ENCODE results near the gene SLC29A3.

The SLC29A3 gene

DNA sequence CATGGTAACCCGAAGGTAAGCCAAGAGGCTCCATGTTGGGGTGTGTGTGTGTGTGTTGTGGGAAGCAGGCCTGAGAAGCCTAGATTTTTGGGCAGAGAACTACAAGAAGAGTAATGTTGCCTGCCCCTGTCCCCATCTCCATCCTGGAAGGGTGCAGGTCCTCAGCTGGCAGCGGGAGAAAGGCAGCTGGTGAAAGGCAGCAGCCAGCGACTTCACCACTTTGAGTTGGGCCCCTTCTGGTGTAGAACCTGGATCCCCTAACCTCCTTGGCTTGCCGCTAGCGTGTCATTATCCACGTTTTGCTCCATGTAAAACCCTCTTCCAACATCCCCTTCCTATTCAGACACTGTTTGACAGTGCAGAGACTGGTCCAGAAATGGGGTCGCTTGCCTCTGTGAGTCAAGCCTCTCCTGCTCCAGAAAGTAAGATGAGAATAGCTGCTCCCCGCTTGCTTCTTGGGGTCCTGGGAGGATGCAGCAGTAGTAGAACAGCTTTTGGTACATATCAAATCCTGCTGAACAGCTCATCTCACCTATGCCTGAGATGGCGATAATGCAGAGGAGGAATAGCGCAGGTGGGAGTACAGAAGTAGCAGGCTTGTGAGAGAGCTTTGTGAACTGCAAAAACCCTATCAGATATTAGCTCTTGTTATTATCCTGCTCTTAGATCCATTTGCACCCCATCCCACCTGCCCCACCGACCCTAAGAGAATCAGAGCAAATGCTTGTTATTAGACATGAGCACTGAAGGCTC lies 55.6 kb downstream of the SLC29A3 start:
- DNase-seq, result no peak

DNA sequence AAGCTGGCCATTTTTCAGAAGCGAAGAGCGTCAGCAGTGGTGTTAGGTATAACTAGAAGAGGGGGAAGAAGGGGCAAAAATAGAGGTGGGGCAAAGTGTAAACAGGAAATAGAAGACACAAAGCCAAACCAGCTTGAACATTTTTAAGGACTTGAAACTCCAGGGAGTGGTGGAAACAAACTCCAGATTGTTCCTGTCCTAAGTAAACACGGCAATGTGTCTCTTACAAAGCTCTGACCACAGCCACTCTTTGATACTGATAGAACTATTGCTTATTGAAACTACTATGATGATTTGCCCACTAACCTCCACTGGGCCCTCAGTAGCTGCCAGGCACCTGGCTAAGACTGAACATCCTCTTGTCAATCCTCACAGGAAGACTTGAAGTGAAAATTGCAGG lies 56.9 kb downstream of the SLC29A3 start:
- DNase-seq, result no peak

DNA sequence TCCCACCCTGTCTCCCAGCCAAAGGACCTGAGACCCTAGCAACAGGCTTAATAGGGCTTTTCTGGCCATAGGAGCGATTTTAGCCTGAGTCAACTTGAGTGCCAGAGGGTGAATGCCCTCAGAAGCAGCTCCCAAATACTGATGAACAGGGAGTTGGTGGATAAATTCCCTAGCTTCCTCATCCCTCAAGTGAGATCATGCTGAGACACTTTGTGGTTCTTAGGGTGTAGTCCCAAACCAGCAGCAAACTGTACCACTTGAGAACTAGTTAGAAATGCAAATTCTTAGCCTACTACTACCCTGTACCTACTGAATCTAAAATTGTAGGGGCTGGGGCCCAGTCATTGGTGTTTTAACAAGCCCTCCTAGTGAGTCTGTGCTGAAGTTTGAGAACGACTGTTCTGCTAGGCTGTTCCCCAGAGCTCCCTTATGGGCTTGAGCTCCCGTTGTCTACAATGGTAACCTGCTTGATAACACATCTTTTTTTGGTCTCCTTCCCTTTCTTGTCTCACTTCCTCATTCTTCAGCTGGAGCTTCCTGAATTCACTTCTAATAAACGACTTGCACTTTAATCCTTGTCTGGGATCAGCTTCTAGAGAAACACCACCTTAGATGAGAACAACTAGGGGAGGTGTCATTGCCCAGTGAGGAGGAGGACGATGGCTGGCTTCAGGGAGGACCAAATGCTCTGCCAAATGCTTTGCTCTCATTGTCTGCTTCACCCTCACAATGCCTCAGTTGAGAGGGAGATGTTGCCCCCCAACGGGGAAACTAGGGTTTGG lies 59.5 kb downstream of the SLC29A3 start:
- no peak for DNase-seq

DNA sequence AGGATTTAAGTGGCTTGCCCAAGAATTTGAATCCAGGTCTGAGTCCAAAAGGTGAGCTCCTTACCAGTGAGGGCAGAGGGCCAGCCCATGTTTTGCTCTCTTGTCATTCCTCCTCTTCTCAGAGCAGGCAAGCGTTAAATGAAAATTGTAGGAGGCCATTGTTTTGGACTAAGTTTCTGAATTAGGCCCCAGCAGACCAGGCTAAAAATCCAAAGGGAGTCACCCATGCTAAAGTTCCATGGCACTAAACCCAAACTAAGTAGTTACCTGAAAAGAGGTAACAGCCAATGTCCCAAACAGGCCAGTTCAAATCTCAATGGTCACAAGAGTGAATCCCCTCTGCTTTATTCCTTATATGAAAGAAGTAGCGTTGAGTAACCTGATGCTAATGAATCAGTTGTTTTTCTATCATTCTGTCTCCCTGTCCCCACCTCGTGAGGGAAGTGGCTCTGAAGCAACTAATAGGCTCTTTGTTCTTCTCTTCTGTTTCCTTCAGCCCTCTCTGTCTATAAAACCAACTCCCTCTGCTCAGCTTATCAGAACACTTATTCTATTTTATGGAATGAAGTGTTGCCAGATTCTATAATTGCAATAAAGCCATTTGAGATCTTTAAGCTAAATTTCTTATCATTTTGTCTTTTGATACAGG lies 60.2 kb downstream of the SLC29A3 start:
- DNase-seq, result no peak

DNA sequence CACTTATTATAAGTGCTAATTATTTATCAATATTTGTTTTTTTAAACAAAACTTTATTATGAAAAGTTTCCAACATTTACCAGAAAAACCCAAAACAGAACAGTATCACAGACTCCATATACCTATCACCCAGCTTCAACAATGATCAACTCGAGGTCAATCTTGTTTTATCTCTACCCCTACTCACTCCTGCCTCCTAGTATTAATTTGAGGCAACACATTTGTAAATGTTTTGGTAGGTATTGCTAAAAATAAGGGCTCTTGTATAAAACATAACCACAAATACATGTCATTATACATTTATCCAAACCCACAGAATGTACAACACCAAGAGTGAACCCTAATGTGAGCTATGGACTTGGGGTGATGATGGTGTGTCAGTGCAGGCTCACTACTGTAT lies 61.8 kb downstream of the SLC29A3 start:
- DNase-seq, result no peak

DNA sequence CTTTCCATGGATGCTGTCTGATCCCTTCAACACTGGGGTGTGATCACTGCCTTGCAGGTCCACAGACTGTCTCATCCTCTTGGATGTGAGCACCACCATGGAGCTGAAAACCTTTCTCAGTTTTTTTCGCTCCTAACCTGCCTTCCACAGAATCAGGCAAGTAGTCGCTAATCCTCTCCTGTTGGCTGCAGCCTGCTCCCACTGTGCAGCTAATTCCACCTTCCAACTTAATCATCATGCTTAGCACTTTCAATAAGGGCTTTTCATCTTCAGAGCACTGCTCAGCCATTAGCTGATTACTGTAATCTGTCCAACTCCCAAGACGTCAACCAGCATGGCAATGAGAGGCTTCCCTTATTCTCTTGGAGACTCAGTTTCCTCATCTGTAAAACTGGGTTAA lies 62.6 kb downstream of the SLC29A3 start:
- DNase-seq, result no peak

DNA sequence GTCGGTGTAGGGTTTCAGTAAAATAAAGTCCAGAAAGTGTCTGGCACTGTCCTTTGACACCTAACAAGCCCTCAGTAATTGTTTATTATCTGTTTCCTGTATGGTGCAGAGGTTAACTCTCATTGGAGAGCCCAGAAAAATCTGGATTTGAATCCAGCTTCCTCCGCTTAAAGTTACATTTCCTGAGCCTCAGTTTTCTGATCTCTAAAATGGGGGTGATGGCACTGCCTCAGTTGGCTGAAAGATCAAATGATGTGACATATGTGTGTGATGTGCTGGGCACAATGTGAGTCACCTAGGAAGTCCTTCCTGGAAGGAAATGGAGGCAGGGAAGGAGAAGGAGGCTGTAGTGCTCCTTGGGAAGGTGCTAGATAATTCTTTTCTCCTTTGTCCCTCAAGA lies 63.0 kb downstream of the SLC29A3 start:
- no peak for DNase-seq

DNA sequence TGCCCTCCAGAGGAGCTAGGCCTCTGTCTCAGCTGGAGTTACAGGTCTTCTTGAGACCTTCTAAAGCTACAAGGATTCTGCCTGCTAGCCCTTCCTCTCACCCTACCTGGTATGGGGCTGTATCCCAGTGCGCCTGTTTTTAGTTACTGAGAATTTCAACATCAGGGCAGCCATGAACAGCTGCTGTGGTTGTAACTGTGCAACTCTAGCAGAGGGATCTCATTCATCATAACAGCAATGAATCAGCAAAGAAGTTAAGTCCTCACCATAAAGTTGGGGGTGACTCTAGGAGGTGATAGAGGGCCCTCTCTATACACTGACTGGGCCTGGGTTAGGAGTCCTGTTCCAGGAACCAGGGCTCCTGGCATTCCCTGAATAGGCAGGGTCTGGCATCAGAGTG lies 63.7 kb downstream of the SLC29A3 start:
- DNase-seq, result no peak

DNA sequence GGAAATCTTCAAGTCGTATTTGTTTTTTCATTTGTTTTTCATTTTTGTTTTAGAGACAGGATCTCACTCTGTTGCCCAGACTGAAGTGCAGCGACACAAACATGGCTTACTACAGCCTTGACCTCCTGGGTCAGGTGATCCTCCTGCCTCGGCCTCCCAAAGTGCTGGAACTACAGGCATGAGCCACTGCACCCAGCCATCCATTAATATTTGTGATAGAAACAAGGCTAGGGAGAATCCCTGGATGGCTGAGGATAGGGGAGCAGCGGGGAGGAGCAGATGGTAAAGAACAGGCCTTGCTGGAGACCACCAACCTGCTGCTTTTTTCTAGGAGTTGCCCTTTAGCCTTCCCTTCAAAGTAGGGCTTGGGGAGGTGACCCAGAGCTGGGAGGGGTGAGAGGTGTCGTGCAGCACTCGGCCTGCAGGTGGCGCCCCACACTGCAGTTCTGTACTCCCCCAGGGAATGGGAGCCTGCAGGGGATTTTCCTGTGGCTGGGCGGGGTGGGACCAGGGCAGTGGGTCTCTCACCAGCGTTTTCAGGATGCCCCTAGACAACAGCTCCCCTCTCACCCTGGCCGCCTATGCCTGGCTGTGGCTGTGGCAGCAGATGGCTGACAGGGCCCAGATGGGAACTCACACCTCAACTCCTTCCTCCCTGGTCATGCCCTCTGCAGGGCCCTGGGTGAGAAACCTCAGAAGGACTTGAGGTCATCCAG lies 65.1 kb downstream of the SLC29A3 start:
- DNase-seq, result peak; percentile 67

DNA sequence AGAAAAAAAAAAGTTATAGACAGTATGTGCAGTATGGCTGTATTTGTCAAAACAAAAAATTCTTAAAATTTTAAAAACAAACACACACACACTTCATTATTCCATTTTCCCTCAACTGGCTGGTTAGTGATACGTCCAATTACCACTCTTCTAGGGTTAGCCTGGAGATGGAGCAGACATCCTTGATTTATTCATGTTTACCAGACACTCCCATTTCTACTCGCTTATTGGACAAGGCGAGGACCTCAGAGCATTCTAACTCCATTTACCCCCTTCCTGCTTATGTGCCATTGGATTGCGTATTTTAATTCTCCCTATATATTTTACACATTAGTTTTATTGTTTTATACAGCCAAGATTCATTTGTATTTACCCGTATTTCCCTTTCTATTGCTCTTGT lies 69.1 kb downstream of the SLC29A3 start:
- DNase-seq, result no peak

DNA sequence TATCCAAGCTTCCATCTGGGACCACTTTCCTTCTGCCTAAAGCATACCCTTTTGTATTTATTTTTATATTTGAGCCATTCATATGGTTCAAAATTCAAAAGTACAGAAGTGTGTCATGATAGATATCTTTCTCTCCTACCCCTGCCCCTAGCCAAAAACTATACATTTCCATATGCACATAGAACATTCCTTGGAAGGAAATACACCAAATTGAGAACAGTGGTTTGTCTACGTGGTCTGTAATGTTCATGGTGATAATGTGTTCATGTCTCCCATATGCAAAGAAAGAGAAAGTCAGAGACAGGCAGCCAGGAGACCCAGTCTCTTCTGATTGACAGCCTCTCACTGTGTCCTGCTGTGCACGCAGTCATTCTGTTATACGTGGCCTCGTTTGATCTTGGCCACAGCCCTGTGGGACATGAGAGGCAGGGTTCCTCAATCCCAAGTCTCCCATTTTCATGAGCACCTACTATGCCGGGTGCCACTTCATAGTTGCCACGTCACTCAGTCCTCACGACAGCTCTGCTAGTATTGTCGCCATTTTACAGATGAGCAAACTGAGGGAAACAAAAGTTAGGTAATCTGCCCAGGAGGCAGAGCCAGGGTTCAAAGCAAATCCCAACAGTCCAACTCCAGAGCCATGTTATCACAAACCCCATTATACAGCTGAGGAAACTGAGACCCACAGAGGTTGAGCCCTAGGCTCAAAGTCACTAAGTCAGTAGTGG lies 69.7 kb downstream of the SLC29A3 start:
- DNase-seq, result no peak

DNA sequence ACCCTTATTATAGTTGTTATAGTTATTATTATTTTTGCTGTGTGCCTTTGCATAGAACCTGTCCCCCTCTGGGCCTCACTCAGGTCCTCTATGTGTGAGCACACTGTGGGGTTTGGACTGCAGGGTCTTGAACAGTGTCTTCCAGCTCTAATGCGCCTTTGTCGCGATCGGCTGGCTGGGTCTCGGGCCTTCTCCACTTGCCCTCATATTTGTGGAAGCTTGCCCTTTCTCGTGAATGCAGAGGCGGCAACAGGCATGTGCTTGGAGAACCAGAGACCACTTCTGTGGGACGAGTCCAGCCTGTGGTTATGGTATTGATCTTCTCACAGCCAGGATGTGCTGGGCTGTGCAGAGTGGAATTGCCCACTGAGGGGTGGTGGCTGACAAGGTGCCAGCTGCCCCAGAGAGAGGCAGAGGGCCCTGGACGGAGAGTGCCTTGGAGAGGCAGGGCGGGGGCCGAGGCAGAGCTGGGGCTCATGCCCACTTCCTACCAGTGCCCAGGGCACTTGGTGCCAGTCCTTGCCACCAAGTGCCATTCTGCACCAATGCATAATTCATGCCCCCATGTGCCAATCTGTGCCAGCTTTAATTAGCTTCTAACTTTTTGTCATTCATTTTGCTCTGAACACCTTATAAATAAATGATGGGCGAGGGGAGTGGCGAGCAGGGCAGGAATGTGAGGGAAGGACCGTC lies 70.9 kb downstream of the SLC29A3 start:
- no peak for DNase-seq

DNA sequence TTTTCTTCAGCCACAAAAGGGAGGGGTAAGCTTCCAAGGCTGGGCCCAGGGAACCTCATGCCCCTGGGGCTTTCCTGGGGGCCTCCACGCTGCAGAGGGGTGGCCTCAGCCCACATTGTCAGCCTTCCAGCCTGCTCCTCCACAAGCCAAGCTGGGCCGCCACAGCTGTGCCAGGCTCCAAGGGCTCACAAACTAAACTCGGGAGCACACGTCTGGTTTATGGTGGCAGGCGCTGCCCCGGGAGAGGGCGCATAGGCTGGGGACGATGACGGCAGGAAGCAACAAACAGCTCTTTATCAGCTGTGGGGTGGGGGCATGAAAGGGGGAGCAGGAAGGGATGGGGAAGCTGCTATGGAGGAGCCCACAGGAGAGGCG lies 71.4 kb downstream of the SLC29A3 start:
- DNase-seq, result no peak

DNA sequence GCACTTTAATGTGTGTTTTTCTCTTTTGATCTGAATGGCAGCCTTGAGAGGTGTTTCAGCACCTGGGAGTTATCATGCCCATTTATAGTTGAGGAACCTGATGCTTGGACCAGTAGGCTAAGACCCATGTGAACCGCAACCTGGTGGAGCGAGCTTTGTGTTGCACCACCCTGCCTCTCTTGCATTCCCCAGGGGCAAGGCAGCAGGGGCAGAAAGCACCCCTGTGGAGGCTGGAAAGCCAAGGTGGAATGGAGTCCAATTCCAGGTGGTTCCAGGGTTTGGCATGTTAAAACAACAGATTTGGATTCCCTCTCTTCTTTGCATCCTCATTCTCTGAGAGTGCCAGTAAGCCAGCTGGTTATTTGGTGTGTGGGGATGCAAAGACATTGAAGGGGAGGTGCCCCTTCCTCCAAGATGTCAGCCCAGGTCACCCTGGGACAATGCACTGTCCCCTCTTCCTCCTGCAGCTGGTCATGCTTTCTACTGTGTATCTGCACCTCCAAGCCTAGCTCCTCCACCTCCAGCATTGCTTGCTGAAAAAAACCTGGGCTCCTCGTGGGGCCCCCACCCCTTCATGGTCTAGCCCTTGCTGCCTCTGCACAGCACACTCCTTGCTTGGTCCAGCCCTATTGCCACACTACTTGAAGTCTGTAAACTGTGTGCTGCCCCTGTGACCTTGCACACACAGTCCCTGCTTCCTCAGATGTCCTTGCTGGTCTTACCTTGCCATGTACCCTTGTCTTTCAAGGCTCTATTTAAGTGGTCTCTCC lies 72.0 kb downstream of the SLC29A3 start:
- DNase-seq, result no peak

DNA sequence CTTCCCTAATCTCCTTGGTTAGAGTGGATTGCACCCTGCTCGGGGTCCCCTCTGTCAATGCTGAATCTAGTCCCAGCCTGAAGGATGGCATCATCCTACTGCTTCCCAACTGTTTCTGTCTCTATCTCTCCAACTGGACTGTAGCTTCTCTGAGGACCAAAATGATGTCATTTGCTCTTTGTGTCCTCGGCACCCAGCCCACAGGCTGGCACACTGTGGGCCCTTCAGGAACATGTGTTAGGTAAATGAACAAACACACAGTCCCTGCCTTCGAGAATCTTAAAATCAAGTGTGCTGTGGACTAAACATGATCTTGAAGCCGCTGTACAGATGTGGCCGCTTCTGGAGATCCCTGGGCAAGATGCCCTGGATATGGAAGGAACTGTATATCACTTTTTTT lies 72.6 kb downstream of the SLC29A3 start:
- no peak for DNase-seq

DNA sequence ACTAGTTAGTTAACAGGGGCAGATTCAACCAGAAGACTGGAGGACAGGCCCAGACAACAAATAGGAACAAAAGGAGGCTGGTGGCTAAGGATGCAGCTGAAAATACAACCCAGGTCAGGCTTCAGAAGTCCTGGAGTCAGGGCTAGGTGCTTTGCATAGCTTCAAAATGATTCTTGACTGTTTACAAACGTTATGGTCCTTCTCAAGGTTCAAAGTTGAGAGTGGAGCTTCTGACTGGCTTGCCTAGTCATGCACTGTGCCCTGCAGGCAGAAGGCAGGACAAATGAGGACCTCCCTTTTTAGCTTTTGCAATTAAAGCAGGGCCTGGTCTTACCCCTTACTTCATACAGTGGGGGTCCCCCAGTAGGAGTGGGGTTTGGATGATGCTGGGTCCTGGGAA lies 73.2 kb downstream of the SLC29A3 start:
- DNase-seq, result no peak

DNA sequence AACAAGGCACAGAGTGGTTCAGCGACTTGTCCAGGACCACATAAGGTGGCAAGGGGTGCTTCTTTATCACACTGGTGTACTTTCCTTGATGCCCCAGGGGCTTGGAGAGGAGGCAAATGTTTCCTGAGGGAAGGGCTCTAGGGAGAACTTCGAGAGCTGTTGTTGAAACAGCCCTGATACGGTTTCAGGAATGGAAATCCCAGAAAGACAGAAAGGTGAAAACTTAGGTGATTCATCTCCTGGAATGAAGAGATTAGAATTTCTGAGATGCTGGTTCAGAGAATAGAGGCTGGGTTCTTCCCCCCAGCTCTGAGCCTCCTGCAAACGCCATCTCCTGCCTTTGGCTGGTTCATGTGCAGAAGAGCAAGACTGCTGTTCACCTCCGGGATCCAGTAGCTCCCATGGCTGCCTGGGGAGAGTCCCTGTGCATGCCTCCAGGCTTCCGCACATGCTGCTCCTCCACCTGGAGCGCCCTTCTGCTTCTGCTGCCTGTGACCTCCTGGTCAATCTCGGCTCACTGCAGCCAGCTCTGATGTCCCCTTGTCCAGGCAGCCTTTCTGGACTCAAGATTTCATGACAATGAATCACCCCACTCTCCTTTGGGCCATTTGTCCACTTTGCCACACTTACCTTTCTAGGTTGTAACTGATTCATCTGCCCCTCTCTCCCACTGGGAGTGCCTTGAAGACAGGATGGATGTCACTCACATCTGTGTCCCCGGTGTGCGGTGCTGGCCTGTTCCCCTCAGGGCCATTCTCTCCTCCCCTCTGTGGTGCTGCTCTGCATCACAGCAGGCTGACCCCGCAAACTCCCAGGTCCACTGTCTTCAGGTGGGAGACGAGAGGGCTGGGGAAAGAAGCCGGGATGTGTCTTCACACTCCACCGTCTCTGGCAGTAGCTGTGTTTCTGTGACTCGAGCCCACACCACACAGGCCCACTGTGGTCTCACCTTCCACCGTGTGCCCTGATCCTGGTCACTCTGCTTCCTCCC lies 74.0 kb downstream of the SLC29A3 start:
- DNase-seq, result no peak

DNA sequence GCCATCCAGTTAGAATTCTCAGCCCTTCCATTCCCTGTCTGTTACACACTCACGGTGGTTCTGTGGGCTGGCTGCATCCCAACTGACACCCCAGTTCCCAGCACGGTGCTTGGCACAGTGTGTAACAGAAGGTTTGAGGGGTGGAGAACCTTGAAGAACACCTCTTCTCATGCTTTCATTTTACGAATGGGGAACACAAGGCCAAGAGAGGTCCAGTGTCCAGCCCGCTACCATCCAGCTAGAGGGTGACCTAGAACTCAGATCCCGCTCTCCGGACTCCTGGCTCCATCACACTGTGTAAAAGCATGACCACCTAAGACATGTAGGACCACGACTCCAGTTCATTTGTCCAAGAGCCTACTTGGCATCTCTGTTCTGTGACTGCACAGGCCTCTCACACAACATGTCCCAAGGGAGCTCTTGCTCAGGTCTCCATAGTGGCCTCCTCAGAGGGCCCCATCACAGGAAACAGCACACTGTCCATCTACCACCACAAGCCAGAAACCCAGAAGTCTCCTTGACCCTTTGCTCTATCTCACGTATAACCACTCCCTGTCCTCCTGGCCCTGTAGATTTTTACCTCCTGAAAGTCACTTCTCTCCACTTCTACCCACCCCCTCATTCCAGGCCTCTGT lies 74.9 kb downstream of the SLC29A3 start:
- no peak for DNase-seq

DNA sequence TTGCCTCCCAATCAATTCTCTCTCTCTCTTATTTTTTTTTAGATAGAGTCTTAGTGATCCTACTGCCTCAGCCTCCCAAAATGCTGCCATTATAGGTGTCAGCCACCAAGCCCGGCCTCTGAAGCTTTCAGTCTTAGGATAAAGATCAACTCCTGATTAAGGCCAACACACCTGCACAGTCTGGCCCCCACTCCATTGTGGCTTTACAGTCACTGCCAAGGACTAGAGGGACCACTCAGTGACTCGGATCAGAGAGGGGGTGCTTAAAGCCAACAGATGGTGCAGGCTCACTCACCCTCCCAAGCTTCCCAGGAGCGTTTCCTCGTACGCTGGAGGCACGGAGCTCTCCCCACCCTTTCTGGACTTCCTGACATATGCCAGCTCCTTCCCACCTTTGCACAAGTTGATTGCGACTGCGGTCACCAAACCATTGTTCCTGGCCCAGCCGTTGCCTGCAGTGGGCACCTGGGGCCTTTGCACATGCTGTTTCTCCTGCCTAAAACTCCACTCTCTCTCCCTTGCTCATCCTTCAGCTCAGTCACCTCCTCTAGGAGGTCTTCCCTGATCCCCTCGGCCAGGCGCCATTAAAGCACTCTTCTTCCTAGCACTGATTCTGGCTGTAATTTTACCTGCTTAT lies 76.0 kb downstream of the SLC29A3 start:
- no peak for DNase-seq
